Measurements from ENCODE around the gene NCLN. TPM values are rescaled to one million over a fixed set of nuclear protein-coding genes. Genes with fewer than 3 reads are reported as not detected.

Gene NCLN
- total RNA-seq, 2 donors from 2014 or later: 48.6 to 68.5 TPM

DNA sequence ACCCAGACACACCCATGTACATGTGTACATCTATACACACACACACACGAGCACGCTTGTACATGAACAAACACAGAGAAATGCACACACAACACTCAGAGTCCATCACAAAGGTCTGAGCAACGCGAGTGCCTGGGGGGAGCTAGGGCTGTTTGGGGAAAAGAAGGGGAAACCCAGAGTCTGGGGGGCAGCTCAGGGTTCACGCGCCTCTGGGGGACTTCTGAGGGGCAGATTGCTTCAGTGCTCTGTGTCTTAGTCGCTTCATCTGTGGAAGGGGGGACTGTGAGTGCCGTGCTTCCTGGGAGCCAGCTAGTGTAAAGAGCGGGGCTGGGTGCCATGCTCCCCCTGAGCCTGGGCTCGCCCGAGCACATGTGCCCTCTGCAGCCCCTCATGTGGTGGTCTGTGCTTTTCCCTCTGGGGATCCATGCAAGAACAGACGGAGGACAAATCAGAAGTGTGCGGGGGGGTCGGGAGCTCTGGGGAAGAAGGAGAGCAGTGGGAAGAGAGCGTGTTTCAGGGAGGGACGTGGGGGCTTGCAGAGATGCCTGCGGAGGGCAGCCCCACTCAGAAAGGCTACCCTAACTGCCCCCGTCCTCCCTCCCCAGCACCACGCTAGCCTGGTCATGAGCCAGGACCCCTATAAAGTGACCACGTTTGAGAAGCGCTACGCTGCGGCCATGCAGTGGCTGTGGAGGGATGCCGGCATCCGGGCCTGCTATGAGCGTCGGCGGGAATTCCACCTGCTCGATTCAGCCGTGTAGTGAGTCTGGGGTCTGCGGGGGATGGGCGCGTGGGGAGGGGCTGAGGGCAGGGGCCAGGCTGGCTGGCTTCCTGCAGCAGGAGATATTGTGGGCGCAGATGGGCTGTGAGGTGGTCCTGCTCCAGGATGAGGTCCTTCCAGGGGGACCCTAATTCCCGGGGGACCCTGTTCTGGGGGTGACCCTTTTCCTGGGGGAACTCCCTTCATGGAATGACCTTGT lies 35.9 kb upstream of the NCLN start:
- no peaks in the 10 kb centered on the region for H3K4me1 ChIP-seq (replicated peaks)
- H3K27me3 ChIP-seq (replicated peaks; ENCODE audit: insufficient read depth): no peaks in the 10 kb centered on the region
- intact Hi-C loops (cut with DNase I): no loop called here
- TF ChIP-seq POLR2A (IDR thresholded peaks at IDR 0.05): no peak
- TF ChIP-seq POLR2AphosphoS5 (IDR thresholded peaks at IDR 0.05): no peak
- TF ChIP-seq, protein P1, sequence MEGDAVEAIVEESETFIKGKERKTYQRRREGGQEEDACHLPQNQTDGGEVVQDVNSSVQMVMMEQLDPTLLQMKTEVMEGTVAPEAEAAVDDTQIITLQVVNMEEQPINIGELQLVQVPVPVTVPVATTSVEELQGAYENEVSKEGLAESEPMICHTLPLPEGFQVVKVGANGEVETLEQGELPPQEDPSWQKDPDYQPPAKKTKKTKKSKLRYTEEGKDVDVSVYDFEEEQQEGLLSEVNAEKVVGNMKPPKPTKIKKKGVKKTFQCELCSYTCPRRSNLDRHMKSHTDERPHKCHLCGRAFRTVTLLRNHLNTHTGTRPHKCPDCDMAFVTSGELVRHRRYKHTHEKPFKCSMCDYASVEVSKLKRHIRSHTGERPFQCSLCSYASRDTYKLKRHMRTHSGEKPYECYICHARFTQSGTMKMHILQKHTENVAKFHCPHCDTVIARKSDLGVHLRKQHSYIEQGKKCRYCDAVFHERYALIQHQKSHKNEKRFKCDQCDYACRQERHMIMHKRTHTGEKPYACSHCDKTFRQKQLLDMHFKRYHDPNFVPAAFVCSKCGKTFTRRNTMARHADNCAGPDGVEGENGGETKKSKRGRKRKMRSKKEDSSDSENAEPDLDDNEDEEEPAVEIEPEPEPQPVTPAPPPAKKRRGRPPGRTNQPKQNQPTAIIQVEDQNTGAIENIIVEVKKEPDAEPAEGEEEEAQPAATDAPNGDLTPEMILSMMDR (IDR thresholded peaks at IDR 0.05): no peak
- H3K9me3 ChIP-seq: no peaks in the 10 kb centered on the region
- no peak overlapping the region for H3K4me3 ChIP-seq
- DNase-seq (ENCODE audit: low spot score): no peak
- H3K27ac ChIP-seq: no peak overlapping the region
- 56% methylated on average over 35 of the region's 35 CpGs for WGBS
- no peaks in the 10 kb centered on the region for H3K36me3 ChIP-seq

DNA sequence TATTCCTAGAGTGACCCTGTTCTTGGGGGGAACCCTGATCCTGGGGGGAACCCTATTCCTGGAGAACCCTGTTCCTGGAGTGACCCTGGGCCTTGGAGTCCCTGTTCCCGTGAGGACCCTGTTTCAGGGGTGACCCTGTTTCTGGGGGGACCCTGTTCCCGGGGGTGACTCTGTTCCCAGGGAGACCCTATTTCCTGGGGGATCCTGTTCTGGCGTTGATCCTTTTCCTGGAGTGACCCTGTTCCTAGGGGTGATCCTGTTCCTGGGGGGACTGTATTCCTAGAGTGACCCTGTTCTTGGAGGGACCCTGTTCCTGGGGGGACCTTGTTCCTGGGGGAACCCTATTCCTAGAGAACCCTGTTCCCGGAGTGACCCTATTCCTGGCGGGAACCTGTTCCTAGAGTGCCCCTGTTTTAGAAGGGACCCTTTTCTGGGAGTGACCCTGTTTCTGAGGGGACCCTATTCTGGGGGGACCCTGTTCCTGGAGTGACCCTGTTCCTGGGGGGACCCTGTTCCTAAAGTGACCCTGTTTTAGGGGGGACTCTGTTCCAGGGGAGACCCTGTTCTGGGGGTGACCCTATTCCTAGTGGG lies 34.9 kb upstream of the NCLN start:
- Histone ChIP-seq H3K27ac (no peak overlapping the region), H3K36me3 (no peaks in the 10 kb centered on the region), H3K4me1 (replicated peaks) (no peaks in the 10 kb centered on the region), H3K9me3 (no peaks in the 10 kb centered on the region), H3K27me3 (replicated peaks; ENCODE audit: insufficient read depth) (no peaks in the 10 kb centered on the region), H3K4me3 (no peak overlapping the region)
- no peak for TF ChIP-seq POLR2AphosphoS5 (IDR thresholded peaks at IDR 0.05)
- TF ChIP-seq, protein P1 (IDR thresholded peaks at IDR 0.05): no peak
- TF ChIP-seq POLR2A (IDR thresholded peaks at IDR 0.05): no peak
- 91% methylated on average over 5 of the region's 5 CpGs for WGBS
- intact Hi-C loops (cut with DNase I): no loop called here
- no peak for DNase-seq (ENCODE audit: low spot score)

DNA sequence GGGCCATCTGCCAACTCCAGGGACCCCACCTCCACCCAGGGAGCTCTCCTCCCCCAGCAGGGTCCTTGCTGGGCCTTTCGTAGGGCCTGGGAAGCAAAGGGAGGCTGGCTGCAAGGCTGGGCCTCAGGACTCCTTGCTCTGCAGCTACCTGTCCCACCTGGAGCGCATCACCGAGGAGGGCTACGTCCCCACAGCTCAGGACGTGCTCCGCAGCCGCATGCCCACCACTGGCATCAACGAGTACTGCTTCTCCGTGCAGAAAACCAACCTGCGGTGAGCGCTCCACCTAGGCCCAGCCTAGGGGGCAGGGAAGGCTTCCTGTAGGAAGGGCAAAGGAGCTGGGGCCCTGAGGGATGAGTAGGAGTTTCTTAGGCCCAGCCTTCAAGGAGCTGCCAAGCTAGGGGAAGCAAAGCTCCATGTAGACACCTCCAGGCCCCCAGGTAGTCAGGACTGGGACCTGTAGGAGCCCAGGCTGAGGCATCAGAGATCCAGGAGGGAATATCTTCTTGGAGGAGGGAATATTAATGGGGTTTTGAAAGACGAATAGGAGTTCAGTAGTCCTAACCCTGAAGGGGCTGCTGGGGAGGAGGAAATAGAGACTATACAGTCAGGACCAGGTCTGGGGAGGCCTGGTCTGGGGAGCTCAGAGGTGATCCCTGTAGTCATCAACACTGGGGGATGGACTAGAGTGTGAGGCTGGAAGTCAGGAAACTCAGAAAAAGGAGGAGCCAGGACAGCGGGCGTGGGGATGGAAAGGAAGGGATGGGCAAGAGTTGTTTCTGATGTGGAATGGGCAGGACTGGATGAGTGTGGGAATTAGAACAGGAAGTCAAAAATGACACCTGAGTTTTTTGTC lies 33.9 kb upstream of the NCLN start:
- DNase-seq (ENCODE audit: low spot score): no peak
- WGBS: 82% methylated on average over 14 of the region's 14 CpGs
- Histone ChIP-seq H3K4me1 (replicated peaks) (no peaks in the 10 kb centered on the region), H3K9me3 (no peaks in the 10 kb centered on the region), H3K27ac (no peak overlapping the region), H3K4me3 (no peak overlapping the region), H3K27me3 (replicated peaks; ENCODE audit: insufficient read depth) (no peaks in the 10 kb centered on the region), H3K36me3 (no peaks in the 10 kb centered on the region)
- intact Hi-C loops (cut with DNase I): no loop called here
- TF ChIP-seq, protein P1 (IDR thresholded peaks at IDR 0.05): no peak
- TF ChIP-seq POLR2A (IDR thresholded peaks at IDR 0.05) (no peak), POLR2AphosphoS5 (IDR thresholded peaks at IDR 0.05) (no peak)

DNA sequence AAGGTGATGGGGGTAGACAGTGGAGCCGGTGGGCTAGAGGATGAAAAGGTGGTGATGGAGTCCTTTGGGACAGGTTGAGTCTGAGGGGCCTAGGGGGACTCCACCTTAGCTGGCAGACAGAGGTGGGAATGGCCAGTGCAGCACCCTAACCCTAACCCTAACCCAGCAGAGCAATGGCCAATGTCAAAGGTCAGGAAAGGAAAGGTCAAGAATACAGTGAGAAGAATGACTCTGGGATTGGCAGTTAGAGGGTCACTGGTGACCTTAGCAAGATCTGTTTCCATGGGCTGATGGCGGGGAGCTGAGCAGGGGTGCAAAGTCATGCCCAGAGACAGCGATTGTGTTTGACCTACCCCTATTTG lies 33.3 kb upstream of the NCLN start:
- intact Hi-C loops (cut with DNase I): no loop called here
- no peaks in the 10 kb centered on the region for H3K4me1 ChIP-seq (replicated peaks)
- DNase-seq (ENCODE audit: low spot score): no peak

More for the DNA sequence above, 33.3 kb upstream of the NCLN start:
- no peaks in the 10 kb centered on the region for H3K9me3 ChIP-seq
- no peak overlapping the region for H3K4me3 ChIP-seq
- WGBS: 96% methylated on average over 3 of the region's 3 CpGs
- no peaks in the 10 kb centered on the region for H3K36me3 ChIP-seq
- TF ChIP-seq POLR2A (IDR thresholded peaks at IDR 0.05) (no peak), POLR2AphosphoS5 (IDR thresholded peaks at IDR 0.05) (no peak)
- TF ChIP-seq, protein P1 (IDR thresholded peaks at IDR 0.05): no peak
- H3K27me3 ChIP-seq (replicated peaks; ENCODE audit: insufficient read depth): no peaks in the 10 kb centered on the region
- no peak overlapping the region for H3K27ac ChIP-seq

All from prostate gland (tissue), 2 donors.